Erythroblast (primary cell): ENCODE results near the gene STOML2.

Experiments used
- DNase-seq, 2 experiments: peaks; one replicate each; lab custom pipeline; 2025; lab: John Stamatoyannopoulos, UW
- GATA1 ChIP-seq: IDR thresholded peaks from 2 replicates; pipeline ENCODE4 v1.6.1; 2011; ENCODE audit warnings: low read depth, mild to moderate bottlenecking, control low read depth, low read length, moderate library complexity
- POLR2A ChIP-seq: IDR thresholded peaks from 2 replicates; pipeline ENCODE4 v1.6.1; 2011; ENCODE audit warnings: mild to moderate bottlenecking, low read length

The STOML2 gene

DNA sequence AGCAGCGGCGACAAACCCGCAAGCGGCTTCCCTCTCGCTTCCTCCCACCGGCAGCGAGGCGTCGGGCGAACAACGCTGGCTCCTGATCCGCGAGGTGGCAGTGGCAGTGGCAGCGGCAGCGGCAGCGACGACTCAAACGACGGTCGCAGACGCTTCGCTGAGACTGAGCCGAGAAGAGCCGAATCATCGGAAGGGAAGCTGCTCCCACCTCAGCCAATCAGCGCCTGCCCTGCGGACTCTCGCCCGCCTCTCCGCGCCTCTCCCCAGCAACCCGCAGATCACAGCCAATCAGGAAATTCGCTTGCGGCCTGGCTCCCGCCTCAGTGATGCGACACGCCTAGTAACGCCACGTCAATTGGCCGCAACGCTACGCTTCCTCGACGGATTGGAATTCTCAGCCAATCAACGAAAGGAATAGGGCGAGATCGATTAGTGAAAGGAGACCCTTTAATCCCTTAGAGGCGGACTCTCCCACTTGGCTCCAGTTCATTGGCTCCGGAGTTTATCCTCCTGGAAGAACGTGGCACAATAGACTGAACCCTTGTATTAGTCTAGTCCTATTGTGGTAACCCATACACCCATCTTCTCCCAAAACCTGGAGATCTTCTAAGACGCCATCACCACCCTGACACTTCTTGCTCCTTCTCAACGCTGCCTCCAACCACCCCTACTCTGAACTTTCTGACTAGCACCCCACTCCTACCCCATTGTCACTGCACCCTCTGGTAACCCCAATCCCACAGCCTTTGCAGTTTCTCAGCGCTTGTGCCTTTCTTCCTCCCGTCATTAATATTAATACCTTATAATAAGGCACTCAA is 30.3 kb downstream of the STOML2 start, which contains the start of gene VCP:
VCP (minus strand) TSS at position 165 of the 818 bp plus-strand sequence. CDS start 272 bp downstream, outside the sequence.
- DNase-seq: peak; percentile 99
- peak; percentile 97 for TF ChIP-seq POLR2A
- TF ChIP-seq GATA1: no peak

DNA sequence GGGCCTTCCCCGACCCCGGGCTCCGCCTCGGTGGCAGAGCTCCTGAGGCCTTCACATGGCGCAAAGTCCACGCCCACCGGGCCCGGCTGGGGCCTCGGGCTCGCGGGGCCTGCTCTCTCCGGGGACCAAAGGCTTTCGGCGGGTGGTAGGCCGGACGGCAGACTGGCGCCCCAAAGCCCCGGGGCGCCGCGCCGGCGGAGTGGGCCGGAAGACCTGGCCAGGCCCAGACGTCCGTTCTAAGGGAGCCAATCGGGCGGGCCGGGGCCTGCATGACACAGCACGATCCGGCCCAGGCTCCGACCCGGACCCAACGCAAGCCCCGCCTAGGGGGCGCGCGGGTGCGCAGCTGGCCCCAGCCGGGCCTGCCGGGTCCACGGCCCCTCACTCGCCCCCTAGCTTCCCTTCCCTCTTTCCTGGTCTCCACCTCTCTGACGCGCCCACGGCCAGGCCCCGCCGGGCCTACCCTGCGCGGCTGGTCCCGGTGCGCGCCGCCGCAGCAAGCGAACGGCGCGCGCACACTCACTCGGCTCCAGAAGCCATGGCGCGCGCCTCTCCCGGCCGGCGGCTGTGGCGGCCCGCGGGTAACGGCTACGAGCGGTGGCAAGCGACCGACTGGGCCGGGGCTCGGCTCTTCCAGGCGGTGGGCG is 31.0 kb downstream of the STOML2 start:
- peak; percentile 94 to 96 for DNase-seq
- no peak for TF ChIP-seq GATA1
- no peak for TF ChIP-seq POLR2A

DNA sequence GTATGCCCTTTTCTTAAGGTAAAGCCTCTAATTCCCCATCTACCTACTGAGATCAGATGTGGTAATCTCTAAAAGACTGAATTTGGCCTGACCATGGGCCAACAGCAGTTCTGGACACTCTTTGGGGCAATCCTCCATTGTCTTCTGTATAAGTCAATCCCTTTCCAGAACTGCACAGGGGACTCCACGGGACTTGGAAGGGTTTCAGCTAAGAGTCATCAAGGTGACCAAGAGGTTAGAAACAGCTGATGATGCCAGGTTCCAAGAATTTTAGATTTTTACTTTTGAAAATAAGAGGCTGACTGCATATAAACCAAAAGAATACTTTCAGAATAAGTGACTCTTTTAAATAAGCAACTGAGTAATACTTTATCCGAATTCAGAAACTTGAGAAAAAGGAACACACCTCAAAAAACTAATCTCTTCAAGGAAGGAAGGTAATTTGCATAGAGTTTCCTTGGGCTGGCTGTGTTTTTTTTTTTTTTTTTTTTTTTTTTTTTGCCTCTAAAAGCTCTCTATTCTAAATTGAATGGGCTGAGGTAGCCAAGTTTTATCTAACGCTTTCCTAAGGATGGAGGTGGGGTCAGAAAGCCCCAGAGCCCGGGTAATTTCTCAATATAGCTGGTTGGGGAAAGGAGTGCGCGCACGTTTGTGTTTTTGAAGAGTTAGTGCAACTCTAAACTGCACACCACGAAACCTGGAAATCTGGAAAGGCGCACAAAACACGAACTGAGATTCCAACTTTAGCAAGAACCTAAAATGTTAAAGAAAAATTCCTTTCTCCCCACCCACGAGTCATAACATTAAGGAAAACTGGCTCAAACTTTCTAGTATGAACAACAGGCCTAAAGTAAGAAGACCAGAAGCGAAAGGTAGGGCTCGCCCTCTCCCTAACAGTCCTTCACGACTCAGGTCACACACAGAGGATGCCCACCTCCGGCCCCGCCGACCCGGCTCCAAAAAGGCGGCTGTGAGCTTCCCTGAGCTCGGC is 31.8 kb downstream of the STOML2 start:
- TF ChIP-seq POLR2A (no peak), GATA1 (no peak)
- DNase-seq: peak; percentile 30 to 62

DNA sequence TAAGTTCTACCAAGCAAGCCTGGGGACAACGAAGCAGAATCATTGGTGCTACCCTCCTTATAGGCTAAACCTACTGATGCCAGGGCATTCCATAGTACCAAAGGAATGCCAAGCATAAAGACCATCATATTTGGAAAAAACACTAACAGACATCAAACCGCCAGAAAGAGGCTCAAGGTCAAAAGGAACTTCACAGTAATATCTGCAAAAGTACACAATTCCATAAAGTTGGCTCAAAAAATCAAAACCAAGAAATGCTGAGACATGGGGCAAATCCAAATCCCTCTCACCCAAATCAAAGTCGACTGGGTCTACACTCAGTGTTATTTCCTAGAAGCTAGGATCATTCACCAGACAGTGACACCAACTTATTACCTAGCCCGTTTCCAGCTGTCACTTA is 33.9 kb downstream of the STOML2 start:
- no peak for DNase-seq
- TF ChIP-seq POLR2A (no peak), GATA1 (no peak)

DNA sequence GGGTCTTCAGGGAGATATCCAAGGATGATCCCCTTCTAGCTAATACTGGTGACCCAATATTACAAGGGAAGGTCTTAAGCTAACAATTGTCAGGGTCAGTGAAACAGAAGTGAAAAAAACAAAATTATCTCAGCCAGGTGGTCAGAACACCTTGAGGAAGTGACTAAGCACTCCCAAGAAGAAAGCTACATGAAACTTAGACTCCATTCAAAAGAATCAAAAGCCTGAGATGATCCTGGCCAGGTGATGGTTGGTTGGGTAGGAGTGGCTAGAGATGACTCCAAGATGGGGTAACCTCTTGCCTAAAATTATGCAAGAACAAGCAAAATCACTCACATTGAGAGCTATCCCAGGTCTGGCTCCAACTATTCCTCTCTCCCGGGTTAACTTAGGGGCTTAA is 35.9 kb downstream of the STOML2 start:
- no peak for TF ChIP-seq POLR2A
- no peak for TF ChIP-seq GATA1
- DNase-seq: no peak

DNA sequence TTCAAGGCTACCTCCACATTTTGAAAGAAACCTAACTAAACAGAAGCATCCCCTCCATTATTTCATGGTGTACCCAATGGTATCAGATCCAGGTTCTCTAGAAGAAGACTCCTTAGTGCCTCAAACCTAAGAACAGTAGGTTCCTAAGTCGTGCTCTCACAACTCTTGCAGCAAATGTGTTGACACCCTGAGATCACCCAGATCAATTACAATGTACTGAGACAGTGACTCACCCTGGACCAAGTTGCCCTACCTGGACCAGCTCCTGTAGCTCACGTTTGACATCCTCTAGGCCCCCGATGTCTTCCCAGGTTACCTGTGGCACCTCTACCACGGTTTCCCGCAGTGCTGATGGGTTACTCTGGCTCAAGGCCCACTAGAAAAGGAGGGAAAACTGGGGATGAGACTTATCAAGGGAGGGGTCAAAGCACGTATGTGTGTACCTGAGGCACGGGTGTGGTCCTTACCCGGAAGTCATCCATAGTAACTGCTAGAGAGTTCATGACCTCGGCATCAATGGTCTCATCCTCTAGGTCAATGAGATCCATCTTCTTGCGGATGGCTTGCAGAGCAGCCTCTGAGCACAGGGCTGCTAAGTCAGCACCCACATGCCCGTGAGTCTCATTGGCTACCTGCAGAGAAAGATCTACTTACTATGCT is 42.3 kb downstream of the STOML2 start:
- TF ChIP-seq GATA1: no peak
- no peak for TF ChIP-seq POLR2A

DNA sequence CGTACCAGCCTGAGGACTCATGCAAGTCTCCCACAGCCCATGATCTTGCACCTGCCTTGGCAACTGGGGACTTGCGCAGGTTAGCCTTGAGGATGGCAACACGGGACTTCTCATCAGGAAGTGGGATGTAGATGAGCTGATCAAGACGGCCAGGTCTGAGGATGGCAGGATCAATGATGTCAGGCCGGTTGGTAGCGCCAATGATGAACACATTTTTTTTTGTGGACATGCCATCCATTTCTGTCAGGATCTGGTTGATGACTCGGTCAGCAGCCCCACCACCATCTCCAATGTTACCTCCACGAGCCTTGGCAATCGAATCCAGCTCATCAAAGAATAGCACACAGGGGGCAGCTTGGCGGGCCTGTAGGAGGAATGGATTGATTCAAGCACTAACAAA is 43.5 kb downstream of the STOML2 start:
- no peak for DNase-seq
- TF ChIP-seq POLR2A (no peak), GATA1 (no peak)

More for the DNA sequence above, 42.3 kb downstream of the STOML2 start:
- DNase-seq: no peak

DNA sequence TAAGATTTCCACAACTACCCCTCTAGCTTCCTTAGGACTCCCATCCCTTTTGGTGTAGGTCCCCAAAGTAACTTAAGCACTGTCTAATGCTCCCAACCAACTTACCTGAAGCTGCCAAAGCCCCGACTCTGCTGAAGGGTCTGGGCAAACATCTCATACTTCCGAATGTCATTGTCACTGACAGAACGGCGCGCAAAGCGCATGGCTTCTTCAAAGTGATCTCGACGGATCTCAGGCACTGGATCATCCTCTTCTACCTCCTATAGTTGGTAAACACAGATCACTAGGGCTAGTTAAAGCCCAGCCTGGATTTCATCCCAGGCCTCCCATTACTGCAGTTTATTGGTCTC is 45.7 kb downstream of the STOML2 start:
- no peak for DNase-seq
- TF ChIP-seq POLR2A (no peak), GATA1 (no peak)

DNA sequence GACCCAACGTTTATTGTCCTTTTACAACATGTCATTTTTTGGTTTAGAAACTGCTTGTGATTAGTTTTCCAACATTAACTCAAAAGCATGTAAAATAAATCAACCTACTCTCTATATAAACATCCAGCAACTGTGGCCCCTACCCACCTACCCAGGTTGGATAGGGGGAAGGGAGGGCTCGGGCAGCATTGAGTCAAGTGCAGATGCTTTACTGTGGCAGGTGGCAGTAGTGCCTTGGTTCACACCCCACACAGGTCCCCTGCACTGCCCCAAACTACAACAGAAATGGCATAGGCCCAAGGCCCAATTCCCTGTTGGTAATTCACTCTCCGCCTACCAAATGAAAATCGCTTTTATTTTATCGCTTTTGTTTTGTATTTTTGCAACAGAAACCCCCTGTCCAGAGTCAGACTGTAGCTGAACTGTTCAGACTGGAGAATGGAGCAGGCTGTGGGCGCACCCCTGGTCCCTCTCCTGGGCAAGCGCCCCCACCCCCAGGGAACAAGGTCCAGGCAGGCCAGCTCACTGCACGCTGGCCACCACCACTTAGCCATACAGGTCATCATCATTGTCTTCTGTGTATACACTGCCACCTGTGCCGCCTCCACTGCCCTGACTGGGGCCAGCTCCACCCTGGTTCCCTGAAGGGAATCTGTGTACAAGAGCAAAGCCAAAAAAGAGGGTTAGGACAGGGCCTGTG is 46.2 kb downstream of the STOML2 start:
- TF ChIP-seq POLR2A (no peak), GATA1 (no peak)

DNA sequence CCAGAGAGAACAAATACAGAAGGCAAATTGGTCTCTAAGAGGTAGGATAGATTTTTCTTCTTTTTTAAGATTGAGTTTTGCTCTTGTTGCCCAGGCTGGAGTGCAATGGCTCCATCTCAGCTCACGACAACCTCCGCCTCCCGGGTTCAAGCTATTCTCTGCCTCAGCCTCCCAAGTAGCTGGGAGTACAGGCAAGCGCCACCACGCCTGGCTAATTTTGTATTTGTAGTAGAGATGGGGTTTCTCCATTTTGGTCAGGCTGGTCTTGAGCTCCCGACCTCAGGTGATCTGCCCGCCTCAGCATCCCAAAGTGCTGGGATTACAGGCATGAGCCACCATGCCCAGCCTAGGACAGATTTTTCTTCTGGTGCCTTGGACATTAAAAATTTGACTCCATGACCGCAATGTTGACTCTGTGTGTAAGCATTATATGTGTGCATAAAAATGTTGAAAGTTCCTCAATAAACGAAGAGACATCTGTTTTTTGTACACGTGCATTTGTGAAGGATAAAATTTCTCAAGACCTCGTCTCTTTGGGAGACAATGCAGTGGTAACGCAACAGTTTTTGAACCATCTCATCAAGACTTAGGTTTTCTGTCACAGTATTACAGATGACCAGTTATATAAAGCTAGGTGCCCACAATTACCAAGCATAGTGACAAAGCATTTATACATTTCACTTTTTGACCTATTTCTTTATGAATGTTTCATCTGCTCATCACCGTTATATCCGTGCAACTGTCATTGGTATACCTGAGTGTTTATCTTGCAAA is 47.9 kb downstream of the STOML2 start:
- TF ChIP-seq GATA1 (no peak), POLR2A (no peak)
- DNase-seq: no peak

More for the DNA sequence above, 46.2 kb downstream of the STOML2 start:
- DNase-seq: no peak

DNA sequence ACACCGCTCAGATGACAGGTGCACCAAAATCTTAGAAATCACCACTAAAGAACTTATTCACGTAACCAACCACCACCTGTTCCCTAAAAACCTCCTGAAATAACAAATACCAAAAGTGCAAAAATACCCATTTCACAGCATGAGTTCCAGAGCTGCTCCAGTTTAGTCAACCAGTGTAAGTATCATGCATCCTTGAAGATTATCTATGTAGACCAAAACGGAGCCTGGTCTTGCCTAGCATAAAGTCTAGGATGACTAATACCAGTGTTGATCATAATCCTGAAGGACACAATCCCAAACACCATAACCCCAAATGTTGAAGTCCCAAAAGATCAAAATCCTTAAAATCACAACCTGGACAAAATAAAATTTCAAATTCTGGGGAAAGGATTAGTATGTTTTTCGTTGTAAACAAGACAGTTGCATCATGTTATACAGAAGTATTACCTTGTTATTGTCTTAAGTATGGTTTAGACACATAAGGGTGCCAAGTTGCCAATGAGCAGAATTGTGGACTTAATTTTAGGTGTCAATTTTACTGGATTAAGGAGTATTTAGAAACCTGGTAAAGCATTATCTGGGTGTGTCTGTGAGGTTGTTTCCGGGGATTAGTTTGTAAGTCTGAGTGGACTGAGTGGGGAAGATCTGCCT is 48.6 kb downstream of the STOML2 start:
- no peak for DNase-seq
- TF ChIP-seq POLR2A (no peak), GATA1 (no peak)
